ENCODE results near the gene MILR1.
"Not testable (repeated sequence)": the region's sequence is repeated elsewhere in the genome, so short reads cannot be mapped to it uniquely, and the experiment has no call there.

Gene MILR1

DNA sequence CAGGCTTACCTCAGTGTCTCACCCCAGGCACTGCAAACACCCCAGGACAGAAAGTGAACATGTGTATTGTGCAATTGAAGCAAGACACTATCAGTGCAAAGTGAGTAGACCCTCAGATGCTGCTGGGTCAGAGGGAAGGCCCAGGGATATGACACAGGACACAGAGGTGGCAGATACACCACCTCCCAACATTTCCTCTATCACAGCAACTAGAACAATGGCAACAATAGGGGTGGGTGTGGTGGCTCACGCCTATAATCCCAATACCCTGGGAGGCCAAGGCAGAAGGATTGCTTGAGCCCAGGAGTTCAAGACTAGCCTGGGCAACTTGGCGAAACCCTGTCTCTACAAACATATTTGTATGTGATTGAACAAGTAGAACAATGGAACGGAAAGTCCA is 22.5 kb downstream of the MILR1 start:
- DNase-seq (ENCODE audit: low read depth in 2 of 2), result no peak

DNA sequence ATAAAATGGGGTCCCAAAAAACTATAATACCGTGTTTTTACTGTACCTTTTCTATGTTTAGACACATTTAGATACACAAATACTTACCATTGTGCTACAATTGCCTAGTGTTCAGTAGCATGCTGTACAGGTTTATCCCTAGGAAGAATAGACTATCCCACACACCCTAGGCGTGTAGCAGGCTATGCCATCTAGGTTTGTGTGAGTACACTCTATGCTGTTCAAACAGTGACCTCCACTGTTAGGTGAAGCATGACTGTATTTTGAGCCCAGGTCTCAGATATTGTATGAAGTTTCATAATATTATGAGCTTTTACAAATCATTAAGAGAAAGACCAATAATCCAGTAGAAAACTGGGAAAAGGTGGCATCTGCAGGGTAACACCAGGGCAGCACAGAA is 23.6 kb downstream of the MILR1 start:
- no peak for DNase-seq (ENCODE audit: low read depth in 2 of 2)

DNA sequence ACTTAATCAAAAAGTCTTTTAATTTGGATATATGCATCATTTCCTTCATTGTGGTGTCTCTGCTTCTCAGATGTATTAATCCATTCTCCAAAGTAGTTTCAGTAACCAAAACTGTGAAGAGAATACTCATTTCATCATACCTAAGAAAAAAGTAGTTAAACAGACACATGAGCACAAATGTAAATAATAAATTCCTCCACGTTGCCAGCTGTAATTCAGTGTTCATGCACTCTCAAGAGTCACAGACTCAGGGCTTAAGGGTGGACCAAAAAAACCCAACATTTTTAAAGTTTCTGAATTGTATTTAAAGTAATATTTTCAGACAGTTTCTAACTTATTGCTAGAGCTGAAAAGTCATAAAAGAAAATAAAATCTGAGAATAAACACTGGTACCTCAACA is 28.9 kb downstream of the MILR1 start:
- DNase-seq (ENCODE audit: low read depth in 2 of 2), result no peak

DNA sequence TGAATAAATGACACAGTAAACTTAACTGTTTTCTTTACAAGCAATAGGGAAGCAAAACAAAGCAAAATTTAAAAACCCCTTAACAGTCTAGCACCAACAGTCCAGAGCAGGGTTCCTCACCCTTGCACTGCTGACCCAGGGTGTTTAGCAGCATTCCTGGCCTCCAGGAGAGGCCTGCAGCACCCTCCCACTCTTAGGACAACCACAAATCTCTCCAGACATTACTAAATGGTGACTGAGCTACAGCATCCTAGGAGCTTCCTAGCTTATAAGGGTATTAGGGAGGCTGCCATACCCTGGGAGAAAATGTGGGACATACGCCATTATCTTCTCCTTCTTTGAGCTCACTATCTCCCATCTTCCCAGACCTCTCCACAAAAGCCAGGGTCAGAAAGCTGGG is 32.0 kb downstream of the MILR1 start:
- no peak for DNase-seq (ENCODE audit: low read depth in 2 of 2)

DNA sequence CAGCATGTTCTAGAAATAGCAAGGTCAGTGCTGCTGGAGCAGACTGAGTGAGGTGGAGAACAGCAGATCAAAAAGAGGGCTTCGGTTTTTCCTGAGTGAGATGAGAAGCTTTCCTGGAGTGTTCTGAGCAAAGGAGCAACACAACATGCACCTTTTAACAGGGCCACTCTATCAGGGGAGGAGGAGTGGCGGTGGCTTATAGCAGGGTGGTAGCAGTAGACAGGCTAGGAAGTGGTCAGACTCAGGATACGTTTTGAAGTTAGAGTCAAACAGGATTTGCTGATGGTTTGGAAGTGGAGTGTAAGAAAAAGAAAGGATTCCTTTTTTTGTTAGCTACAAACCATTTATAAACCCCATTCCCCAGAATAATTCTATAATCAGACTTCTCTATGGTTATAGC is 35.5 kb downstream of the MILR1 start:
- DNase-seq (ENCODE audit: low read depth in 2 of 2), result no peak

DNA sequence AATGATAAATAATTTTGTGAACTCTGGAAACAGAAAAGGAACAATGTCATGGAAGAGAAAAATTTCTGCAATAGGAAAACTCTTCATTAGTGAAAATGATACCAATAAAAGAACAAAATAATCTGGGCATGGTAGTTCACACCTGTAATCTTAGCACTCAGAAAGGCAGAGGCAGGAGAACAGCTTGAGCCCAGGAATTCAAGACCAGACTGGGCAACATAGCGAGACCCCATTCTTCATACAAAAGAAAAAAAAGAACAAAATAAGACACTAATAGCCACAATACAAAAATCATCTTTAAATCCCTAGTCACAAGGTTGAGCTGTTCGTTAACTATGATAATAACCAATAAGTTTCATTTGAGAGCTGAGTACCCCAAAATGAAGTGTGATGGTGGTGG is 39.4 kb downstream of the MILR1 start:
- DNase-seq (ENCODE audit: low read depth in 2 of 2), result no peak

DNA sequence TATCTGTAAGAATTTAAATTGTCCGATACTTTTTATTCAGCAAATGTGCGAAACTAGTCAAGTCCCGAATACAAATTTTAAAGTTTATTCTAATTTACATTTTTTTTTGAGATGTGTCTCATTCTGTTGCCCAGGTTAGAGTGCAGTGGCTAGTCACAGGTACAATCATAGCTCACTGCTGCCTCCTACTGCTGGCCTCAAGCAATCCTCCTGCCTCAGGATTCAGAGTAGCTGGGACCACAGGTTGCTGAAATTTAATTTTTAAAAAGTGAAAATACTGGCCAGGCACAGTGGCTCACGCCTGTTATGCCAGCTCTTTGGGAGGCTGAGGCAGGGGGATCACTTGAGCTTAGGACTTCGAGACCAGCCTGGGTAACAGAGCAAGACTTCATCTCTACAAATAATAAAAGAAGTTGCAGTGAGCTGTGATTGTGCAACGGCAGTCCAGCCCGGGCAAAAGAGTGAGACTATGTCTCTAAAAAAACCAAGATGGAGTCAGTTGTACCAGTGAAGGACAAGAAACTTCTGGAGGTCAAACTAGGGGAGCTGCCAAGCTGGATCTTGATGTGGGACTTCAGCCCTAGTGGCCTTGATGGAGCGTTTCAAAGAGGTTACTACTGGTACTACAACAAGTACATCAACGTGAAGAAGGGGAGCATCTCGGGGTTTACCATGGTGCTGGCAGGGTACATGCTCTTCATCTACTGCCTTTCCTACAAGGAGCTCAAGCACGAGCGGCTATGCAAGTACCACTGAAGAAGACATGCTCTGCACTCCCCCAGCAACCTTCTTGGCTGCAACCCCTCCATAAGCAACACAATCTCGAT is 42.3 kb downstream of the MILR1 start:
- peak in 1 of 2 donors; percentile 6 for DNase-seq (ENCODE audit: low read depth in 2 of 2)

DNA sequence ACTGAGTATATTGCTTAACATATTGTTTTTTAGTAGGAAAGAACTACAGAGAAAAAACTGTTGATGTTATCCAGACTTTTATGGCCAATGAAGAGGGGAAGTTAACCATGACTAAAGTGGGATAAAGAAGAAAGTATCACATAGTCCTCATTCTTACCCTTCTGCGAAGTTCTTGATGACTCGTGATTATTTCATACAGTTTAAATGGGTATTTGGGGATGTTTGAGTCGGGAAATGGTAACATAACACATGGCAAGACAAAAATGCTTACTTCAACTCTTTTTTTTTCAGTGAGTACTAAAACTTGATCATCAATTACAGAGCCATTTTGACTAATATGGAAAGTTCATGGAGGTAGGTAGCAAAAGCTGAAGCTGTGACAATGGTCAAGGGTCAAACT is 43.1 kb downstream of the MILR1 start:
- DNase-seq (ENCODE audit: low read depth in 2 of 2), result no peak

DNA sequence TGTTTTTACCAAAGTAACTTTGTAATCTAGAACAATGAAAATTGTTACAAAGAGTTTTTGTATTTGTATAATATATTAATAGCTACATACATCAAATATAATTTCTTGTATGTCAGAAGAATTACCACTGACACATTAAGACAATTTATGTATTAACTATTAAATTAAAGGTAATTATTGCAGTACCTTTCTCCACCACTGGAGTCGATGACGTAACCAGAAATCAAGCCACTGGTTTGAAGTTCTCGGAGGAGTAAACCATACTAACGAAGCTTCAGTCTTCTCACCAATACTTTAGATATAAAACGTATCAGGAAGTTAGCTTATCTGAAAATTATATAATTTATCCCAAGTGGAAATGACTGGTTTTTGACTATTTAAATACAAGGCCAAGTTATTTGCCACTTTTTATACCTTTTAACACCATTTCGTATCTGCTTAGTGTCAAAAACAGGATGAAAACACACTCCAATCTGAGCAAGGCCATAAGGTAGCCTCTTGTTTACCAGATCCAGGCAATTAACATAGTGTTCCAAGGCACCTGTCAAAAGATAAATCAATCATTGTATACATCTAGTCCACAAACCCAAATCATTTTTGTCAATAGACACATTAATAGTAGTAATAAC is 43.7 kb downstream of the MILR1 start:
- DNase-seq (ENCODE audit: low read depth in 2 of 2), result no peak

DNA sequence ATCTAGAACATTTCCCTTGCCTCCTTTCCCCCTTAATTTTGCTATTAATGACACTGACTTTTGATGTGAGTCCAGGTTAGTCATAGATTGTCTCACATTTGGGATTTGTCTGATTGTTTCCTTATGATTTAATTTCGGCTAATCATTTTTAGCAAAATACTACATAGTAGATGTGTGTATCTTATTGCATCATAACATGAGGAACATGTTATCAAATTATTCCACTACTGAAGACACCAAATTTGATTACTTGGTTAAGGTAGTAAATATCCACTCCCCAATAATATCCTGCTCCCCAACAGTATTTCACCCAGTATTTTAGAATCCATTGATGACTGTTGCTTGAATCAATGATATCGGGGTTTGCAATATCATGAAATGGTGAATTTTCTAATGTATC is 45.2 kb downstream of the MILR1 start:
- no peak for DNase-seq (ENCODE audit: low read depth in 2 of 2)

DNA sequence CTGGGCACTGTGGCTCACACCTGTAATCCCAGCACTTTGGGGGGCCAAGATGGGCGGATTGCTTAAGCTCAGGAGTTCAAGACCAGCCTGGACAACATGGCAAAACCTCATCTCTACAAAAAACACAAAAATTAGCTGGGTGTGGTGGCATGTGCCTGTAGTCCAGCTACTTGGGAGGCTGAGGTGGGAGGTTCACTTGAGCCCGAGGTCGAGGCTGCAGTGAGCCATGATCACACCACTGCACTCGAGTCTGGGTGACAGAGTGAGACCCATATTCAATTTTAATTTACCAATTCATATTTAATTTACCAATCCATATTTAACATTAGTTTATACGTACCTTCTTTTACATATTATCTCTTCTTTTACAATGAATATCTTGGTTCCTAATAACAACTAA is 46.4 kb downstream of the MILR1 start:
- DNase-seq (ENCODE audit: low read depth in 2 of 2), result not testable (repeated sequence)

DNA sequence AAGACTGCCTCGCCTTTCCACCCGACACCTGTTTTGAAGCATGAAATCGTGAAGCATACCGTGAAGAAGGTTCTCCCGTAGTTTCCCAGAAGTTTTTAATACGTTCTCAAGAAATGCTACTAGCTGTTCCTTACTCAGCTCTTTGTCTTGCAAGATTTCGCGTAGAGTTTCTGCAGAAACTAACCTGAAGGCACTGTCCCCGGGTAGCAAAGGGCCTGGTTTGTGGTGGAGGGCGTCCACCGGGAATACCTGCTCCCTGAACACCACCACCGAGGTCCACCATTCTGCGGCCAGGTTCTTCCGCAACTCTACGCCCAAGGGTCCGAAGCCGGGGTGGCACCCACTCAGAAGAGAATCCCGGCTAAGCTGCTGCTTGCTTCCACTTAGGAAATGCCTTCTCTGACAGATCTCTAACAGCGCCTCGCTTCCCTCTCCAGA is 47.5 kb downstream of the MILR1 start:
- no peak for DNase-seq (ENCODE audit: low read depth in 2 of 2)

DNA sequence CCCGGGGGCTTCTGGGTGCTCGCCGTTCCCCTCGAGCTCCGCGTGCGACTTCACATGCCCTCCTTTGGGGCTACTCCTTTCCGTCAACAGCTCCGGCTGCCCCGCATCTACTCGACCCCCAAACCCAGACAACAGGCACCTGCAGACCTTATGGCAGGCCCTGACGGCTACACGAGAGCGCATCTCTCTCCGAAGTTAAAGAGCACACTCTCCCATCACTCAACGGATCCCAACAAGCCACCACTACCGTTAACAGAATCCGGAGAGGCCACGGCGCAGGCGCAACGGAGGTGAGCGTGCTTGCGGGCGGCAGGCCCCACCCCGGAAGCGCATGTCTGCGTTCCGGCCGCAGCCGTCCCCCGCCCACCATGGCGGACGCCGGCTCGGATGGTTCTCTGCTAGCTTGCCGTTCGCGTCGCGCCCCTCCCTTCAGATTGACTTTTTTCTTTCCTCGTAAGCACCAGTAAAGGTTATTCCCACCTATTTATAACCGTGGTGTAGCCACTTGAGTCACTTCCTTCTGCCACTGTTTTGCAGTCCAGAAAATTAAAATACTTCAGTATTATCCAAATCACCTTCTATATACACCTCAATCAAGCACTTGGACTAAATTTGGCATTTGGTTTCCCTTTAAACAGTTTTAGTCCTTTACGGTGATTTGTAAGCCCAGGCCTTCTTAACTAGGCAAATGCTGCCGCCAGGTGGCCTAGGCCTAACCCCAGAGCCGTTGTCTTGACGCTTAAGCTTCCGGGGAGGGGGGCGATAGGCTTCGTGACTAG is 48.1 kb downstream of the MILR1 start, which contains the start of gene POLG2:
TSS of gene POLG2 (minus strand) at position 269 of the 779 bp plus-strand sequence. CDS start at position 183, 86 bp downstream.
- peak; percentile 88 to 94 for DNase-seq (ENCODE audit: low read depth in 2 of 2)

DNA sequence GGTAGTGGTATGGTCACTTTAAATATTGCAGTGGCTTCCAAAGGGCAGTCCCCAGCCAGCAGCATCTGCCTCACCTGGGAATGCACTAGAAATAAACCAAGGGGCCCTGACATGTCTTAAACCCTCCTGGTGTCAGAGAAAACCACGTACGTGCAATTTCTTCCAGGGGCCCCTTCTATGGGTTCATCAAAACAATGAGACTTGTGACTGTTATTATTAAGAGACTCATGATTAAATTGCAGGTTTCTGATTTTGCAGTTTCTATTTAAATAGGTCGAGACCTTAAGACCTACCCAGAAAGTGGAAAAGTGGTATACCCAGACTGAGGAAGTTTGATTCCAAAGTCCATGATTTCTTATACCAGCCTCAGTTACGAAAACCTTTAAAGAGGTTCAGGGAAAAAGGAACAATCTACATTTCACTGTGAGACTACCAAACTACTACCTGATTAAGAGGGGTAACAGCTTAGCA is 48.7 kb downstream of the MILR1 start:
- DNase-seq (ENCODE audit: low read depth in 2 of 2), result no peak

DNA sequence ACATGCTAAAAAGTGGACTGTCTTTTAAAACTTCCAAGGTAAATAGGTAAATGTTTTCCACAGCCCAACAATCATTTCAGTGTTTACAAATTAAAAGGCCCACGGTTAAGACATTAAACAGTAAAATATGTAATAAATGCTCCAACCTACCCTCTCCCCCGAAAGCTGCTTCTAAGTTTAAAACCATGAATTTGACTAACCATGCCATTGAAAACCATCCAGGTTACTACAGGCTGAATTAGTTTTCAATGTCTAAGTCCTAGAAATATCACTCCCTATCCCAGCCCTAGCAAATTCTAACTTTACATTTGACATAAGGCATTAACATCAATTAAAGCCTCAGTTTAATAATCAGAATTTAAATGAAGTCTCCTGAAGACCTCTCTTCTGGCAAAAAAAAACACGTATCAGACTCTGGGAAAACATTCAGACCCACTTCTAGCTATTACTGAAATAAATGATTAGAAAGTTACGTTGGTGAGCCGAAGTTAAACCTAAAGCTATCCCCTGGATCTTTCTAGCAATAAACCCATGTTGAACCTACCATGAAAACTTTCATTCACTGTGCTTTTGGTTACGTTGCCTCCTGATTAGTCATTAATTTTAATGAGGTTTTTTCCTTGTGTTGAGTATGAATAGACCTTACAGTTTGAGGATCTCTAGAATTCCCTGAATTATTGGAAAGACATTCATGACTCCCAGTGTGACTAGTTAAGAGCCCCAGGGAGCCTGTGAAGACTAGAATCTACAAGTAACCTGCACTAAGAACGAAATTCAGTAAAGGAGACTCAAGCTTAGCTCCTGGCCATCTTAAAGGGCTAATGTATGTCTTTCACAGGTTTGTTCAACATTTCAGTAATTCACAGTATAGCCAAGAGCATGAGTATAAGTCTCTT is 49.6 kb downstream of the MILR1 start:
- no peak for DNase-seq (ENCODE audit: low read depth in 2 of 2)

DNA sequence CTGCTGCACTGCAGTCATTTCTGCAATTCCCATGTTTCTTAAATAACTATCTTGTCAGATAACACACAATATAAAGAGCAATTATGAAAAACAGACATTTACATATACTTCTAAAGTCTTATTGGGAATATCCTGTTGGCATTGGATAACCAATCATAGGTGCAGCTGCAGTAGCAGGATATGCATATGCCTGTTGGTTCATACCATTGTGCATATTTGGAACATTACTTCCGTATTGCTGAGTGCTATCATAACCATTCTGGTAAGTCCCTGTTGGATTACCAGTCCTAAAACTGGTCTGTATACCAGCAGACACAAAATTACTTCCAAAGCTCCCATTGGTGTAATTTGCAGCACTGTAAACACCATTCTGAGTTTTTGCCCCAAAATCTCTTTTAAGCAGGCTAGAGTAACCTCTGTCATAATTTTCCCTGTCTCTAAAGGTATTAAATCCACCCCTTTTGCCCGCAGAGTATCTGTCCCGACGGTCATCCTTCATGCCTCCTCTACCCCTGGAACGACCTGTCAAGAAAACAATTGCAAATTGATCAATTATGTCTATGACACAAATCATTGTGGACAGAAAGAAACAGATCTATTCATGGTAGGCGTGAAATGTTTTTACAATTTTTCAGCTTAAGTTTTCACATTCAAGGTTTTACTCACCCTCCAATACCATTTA is 51.0 kb downstream of the MILR1 start:
- no peak for DNase-seq (ENCODE audit: low read depth in 2 of 2)

DNA sequence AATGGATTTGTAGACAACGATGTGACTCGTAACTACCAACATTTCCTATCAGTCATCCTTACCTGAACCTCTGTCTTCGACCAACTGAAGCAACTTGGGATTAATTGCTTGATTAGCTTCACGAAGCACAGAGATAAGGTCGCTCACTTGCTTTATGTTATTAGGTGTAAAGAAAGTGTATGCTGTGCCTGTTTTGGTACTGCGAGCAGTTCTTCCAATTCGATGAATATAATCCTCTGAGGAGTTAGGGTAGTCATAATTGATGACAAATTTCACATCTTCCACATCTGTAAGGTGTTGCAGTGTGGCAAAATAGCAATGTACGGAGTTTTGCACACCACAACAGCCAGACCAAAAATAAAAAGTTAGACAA is 51.6 kb downstream of the MILR1 start:
- DNase-seq (ENCODE audit: low read depth in 2 of 2), result no peak

DNA sequence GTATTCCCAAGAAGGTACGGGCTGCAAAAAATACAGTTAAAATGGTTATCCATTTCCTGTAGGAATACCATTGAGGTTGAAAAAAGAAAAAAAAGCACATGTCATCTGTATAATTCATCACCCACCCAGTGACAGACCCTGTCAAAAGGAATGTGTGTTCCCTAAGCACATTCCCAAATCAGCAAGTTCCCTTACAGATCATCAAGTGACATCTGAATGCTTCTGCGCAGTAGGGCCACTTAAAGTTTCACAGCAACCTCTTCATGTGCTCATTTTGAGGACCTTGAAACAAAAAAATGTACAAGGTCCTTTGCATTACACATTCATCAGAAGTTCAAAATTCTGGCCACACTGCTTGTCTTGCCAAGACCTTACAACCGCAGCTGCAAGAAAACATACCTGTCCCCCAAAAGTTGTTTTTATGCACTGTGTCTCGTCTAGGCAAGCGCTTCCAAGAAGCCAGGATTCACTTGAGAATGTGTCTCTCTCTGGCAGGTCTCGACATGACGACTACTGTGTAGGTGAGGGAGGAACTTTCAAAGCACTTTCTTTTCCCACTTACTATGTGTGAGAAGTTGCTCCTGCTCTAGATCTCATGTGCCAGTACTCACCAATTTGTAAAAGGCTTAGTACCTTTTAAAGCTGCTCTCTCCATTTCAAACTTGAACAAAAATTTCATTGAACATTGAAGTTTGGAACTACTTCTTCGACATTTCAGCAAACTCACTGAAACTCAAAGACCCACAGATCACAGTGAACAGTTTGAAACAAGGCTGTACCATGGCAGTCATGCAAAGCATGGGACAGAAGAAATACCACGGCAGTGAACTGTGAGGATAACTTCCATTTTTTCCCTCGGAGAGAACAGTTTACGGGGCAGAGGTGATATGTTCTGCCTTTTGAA is 52.2 kb downstream of the MILR1 start:
- DNase-seq (ENCODE audit: low read depth in 2 of 2), result no peak

DNA sequence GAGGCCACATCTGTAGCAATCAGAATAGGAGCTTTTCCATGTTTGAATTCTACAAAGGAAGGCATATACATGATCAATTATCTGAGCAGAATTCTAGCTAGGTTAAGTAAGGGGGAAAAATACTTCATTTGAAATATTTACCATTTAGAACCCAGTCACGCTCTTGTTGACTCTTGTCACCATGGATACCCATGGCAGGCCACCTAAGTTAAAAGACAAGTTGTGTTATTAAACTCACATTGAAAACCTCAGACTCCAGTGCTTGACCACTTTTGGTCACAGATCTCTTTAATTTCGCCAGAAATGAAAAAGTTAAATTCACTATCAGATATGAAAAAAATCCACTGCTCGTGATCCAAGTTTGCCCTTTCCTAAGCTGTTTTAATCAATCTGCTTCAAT is 53.1 kb downstream of the MILR1 start:
- DNase-seq (ENCODE audit: low read depth in 2 of 2), result no peak

DNA sequence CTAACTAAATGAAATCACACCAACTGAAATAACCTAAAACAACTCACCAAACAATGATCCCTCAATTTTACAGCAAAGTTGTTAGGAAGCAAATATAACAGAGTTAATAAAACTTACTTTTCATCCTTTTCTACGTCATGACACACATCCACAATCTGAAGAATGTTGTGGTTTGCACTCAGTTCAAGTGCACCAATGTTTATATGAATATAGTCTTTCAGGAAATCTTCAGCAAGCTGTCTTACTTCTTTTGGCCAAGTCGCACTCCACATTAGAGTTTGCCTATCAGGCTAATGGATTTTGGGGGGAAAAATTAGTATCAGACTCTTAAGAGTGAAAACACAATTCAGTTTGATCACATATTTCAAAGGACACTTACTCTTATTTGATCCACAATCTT is 53.9 kb downstream of the MILR1 start:
- DNase-seq (ENCODE audit: low read depth in 2 of 2), result no peak
